CD4-positive, alpha-beta T cell treated with Interleukin-17A for 1 hour (primary cell): Measurements from ENCODE around the gene SMARCB1.

ENCODE experiments used
- DNase-seq: peaks from one replicate; pipeline ENCODE4 v3.0.0-alpha.2; 2020

The SMARCB1 gene

DNA sequence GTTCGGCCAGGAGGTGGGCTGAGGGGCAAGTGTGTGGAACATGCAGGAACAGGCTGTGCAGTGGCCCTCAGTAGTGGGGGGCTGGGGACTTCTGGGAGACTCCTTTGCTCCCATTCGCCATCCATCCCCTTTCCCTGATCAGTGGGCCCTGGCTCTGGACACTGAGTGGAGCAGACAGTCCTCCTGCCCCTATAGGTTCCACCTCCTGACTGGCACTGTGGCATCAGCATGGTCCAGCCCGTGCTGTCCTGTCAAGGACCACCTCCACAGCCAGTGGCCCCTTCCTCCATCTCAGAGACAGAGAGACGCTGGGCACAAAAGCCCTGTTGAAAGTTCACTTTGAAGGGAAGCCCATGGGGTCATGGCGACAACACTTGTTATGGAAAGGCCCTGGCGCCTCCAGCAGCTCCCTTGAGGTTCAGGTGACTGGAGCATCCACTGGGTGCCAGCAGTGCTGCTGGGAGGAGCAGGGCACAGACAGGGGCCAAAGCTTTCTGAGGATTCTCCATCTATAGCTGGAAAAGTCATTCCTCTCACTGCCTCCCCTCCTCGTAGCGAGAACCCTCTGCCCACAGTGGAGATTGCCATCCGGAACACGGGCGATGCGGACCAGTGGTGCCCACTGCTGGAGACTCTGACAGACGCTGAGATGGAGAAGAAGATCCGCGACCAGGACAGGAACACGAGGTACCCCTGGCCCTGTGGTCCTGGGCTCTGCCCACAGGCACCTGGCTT, 46.4 kb downstream of the SMARCB1 start:
- DNase-seq: no peak

GRCh38 chr22:23833911-23834317, 47.1 kb downstream of the SMARCB1 start:
- no peak for DNase-seq

DNA sequence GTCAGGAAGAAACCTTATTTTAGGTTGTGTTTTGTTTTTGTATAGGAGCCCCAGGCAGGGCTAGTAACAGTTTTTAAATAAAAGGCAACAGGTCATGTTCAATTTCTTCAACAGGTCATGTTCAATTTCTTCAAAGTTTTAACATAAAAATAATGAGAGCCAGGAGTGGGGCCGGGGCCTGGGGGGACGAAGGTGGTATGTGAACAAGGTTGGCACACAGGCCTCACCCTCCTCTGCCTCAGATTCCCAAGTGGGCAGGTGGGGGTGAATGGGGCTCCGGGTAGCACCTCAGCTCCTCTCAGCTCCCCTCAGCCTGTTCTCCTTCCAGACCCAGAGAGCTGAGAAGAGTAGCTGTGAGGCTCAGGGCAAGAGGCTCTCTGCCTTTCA, 47.6 kb downstream of the SMARCB1 start:
- DNase-seq: no peak

DNA sequence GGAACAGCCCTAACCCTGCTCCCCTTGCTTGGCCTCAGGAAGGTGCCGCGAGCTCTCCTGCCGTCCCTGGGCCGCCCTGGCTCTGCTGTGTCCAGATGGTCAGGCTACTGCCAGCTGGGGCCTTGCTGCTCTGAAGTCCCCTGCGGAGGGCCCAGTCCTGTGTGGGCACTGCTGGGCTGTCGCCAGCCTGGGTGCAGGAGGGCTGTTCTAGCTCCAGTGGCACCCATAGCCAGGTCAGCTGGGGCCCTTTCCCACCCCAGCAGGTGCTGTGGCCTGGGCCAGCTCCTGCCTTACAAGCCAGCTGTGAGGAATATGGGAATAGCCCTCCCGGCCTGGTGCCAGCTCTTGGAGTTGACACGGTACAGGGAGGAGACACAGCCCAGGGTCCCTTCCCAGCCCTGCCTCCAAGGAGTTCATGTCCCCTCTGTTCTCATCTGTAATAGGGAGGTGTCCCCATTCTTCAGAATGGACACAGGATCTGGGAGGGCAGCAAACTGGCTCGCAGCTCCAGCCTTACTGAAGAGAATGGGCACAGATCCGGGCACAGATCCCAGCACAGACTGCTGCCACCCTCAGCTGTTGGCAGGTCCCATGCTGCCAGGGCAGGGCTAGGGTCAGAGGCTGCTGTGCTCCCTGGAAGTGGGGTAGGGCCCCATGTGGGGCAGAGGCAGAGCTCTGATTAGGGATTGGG, 48.2 kb downstream of the SMARCB1 start:
- no peak for DNase-seq

GRCh38 chr22:23835484-23836144, 48.8 kb downstream of the SMARCB1 start:
- DNase-seq: no peak

GRCh38 chr22:23836281-23836680, 49.5 kb downstream of the SMARCB1 start:
- DNase-seq: no peak

- no peak for DNase-seq
These were observed 50.1 kb downstream of the SMARCB1 start for GRCh38 chr22:23836692-23837495.

GRCh38 chr22:23837496-23837859, 50.7 kb downstream of the SMARCB1 start:
- DNase-seq: no peak

DNA sequence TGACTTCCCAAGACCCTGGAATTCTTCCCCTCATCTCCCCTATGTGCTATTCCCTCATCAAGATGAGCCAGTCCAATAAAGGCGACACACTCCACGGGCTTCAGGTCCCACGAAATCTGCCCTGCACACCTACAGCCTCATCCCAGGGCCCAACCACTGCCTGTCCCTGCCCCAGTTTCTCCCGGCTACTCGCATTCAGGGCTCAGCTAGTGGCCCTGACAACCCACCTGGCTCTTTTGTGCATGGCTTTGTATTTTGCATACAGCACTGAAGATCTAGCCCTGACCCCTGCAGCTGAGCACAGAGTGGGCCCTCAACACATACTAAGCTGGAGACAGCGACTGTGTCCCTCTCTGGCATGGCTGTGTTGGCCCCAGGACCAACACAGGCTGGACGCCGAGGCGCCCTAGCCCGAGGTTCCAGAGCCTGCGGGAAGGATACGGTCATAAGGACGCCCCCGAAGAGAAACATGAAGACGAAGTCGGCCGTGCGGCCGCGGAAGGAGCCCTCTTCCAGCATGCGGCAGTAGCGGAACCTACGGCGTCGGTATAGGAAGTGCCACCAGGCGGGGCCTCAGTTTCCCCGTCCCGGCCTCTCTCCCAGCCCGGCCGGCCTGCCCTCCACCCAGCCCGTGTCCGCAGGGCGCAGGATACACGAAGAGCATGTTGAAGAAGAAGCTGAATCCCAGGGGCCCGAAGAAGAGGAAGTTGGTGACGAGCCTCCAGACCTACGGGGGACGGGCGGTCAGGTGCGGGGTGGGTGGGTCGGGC, 51.3 kb downstream of the SMARCB1 start:
- DNase-seq: no peak

DNA sequence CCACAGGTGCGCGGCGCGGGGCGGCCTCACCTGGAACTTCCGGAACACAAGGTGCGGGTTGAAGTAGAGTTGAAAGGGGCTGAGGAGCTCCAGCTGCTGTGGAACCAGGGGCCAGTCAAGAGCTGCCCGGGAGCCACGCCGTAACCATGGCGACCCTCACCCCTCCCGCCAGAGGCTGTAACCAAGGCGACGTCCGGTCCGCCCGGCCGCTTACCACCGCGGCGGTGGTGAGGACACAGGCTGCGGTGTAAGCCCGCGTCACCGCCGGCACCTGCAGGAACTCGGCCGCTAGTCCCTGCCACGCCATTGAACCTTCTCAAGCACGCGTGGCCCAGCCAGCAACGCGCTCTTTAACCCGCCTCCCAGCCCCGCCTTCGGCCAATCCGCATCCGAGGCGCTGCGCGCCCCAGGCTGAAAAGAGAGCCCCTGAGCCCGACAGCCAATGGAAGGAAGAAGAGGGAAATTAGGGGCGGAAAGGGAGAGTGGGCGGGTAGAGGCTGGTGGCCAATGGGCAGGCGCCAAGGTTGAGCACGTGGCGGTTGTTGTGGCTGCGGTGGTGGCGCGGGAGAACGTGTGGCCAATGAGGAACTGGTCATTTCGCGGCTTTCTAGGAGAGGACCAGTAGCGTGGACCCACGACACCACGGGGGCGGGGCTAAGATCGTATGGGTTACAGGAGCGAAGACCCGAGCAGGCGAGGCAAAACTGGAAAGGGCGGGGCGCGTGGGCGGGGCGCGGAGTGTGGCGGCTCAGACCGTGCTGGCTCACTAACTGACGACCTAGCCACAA, 52.1 kb downstream of the SMARCB1 start, which contains the start of gene DERL3:
TSS of gene DERL3 (minus strand) at position 326 of the 788 bp plus-strand sequence. CDS start at position 307, 19 bp downstream.
- peak; percentile 98 for DNase-seq

GRCh38 chr22:23840026-23840425, 53.3 kb downstream of the SMARCB1 start:
- DNase-seq: no peak

DNA sequence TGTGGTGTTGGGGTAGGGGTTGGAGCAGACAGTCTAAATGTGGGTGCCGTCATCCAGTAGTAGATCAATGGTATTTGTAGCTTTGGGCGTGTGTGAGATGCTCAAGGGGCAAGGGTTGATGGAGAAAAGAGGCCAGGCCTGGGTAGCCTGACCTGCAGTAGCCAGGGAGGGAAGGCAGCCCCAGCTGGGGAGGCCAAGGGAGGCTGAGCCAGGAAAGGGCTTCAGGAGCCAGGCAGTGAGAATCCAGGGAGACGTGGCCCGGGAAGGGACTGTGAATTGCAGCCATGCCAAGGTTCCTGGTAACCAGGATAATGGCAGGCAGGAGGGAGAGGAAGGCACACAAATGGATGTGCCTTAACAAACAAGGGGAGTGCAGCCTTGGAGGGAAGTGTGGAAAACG, 54.5 kb downstream of the SMARCB1 start:
- DNase-seq: no peak

DNA sequence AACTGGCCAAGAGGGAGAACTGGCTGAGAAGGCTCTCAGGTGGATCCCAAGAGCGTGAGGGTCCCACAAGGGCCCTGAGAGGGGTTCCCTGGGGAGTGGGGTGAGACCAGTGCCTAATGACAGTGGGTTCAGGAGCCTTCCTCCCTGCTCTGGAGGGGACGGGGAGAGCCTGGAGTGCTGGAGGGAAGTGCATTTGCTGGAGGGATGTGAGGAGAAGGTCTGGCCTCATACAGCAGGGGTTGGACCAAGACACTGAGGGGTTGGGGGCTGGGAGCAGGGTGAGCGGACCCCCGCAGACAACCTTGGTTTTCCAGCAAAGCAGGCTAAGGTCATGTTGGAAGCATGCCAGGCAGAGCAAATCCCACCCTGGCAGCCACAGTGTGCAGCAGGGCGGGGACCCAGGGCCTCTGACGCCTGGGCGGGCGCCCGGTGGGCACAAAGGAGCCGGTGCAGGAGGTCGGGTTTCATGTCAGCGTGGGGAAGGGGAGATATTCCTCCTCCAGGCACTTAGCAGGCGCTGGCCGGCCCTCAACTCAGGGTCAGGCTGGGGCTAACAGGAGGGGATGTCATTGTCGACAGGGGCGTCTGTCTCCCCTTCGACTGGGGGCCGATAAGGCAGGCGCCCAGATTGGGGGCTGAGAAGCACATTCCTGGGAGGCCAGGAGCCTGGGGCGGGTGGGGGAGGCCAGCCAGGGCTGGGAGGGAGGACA, 55.1 kb downstream of the SMARCB1 start:
- no peak for DNase-seq

DNA sequence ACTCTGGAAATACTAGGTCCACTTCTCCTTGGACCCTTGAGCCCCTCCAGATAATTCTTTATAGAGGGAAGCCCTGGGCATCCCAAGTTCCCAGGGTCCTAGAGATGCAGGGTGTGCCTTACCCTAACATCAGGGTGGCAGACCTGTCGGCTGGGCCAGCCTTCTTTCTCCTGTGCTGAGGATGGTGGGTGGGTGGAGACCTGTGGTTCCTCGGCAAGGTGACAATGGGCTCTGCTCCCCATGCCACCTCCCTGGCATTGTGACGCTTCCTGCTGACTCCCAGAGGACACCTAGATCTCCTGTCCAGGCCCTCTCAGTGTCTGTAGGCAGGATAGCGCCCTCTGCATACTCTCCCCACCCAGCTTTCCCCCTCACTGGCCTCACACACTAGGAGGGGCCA, 55.8 kb downstream of the SMARCB1 start:
- no peak for DNase-seq

DNA sequence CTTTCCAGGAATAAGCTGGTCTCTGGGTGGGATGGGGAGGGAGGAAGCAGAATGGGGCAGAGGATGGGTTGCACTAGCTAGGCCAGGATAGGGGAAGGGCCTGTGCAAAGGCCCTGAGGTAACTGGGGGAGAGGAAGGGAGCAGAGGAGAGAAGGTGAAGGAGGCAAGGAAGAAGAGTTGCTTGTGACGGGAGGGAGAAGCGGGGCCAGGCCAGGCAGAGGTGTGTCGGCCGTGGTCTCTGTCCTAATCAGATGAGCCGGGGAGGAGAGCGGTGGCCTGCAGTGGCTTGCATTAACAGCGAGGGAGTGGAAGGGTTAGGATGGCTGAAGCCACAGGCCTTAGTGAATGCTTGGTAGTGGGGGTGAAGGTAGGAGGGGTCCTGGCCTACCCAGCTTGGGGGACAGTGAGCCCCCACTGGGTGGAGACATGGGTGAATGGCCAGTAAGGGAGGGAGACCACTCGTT, 58.0 kb downstream of the SMARCB1 start:
- no peak for DNase-seq

DNA sequence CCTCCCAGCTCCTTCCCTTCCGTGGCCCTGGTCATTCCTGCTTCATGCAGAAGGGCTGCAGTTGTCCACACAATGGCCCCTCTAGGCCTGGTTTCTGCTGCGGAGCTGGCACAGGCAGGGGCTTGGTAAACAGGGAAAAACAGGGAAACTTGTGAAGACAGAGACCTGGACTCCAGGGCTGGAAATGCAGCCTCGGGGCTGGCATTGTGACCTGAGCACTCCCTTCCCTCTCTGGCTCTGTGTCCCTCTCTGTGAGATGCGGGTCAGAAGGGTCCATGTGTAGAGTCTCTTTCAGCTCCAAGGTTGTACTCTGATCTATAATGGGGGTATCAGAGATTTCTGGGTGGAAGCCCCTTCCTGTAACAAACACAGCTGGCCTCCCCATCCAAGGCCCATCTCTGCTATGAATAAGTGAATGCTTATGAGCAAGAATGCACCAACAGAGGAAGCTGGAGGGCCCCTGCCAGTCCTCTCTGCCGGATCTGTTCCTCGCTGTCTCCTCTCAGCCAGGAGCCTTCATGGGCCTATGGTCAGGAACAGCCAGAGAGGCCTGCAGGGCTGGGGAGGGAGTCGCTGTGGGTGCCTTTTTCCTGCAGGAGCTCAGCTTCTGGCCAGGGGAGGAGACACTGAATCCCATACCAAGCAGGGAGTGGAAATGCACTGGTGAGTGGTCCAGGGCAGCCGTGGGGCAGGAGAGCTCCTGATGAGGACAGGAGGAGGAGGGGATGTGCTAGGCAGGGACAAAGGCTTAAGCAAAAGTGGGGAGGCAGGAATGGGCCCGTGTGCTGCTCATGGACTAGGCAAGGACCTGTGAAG, 58.7 kb downstream of the SMARCB1 start:
- DNase-seq: no peak

DNA sequence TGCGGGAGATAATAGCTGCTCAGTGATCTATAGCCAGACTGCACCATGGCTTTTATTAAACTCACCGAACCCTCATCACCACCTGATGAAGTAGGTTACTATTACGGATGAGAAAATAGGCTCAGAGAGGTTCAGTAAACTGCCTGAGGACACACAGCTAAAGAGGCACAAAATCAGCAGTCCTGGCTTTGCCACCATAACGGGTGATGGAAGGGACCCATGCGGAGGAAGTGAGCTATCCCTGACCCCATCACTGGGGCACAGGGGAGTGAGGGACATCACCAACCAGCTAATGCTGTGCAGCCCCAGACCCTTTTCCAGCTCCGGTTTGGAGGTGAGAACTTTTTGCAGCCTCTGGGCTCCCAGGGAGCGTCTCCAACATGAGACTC, 59.3 kb downstream of the SMARCB1 start:
- DNase-seq: no peak

- no peak for DNase-seq
These were observed 60.6 kb downstream of the SMARCB1 start for GRCh38 chr22:23847310-23847920.
